GM19035 (cell line): ENCODE measurements around the gene GOLPH3L.
"Not testable (repeated sequence)": the region's sequence is repeated elsewhere in the genome, so short reads cannot be mapped to it uniquely, and the experiment has no call there.

Source experiments
- ATAC-seq: cut with Tn5 transposase; IDR thresholded peaks from one replicate; pipeline ENCODE4 v1.9.1; 2021; ENCODE audit not compliant: unreplicated experiment

GOLPH3L gene

DNA sequence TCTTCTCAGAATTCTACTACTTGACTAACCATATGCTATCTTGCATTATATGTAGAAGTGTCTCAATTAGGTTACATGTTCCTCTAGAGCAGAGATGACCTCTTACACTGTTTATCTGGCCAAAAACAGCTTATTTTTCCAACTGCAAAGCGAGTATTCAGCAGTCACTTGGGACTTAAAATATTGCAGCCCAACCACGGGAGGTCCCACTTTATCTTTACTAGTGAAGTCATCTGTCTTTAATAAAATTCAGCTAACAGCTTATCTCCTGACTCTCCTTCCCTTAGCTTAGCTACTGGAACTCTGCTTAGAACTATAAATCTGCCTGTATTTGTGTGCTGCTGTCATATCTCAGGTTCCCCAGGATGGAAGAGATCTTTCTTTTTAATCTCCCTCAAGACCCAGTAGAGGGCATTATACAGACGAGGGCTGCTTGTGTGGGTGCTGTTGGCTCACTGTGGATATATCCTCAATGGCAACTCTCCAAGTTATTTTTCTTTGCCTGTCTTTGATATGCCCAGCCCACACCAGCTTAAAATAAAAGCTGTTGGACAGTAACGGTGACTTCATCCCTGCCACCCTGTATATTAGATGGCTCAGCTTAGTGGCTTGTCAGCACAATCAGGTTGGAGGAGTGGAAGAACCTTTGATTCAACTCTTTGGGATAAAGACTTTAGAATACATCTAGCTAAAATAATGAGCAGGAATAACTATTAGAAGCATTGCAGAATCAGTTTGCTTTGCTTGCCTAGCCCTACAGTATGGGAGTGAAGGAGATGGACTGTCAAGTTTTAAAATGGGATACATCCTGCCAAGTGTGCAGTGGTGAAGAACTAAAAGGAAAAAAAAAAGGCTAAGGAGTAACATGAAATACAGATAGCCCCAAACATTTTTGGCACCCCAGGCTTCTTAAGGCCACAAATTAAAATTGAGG lies 77.1 kb downstream of the GOLPH3L start:
- no peak for ATAC-seq

DNA sequence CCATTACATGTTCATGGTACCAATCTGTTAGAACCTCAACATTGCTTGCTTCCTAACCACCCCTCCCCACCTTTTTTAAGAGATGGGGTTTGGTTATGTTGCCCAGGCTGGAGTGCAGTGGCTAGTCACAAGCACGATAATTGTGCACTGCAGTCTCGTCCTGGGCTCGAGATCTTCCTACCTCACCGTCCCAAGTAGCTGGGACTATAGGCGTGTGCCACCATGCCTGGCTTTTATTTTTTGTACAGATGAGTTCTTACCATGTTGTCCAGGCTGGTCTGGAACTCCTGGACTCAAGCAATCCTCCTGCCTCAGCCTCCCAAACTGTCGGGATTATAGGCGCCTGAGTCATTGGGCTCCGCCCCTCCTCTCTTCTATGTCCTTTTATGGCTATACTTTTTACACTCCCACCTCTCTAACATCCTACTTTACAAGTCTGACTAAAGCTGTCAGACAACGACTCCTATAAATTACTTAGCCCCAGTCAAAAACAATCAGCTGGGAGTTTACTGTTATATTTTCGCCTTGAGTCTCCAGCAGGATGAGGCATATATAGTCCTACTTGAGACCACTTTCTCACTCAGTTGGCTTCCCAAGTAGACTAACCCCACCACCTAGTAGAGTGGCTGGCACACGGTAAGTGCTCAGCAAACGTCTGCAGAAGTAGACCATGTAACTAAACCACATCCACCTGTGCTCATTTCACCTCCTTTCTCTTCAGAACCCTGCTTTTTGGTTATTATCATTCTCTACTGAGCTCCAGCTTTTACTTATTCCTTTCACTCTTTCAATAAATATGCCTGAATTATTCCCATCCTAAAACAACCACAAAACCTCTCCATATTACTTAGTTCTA lies 81.4 kb downstream of the GOLPH3L start:
- ATAC-seq = no peak

DNA sequence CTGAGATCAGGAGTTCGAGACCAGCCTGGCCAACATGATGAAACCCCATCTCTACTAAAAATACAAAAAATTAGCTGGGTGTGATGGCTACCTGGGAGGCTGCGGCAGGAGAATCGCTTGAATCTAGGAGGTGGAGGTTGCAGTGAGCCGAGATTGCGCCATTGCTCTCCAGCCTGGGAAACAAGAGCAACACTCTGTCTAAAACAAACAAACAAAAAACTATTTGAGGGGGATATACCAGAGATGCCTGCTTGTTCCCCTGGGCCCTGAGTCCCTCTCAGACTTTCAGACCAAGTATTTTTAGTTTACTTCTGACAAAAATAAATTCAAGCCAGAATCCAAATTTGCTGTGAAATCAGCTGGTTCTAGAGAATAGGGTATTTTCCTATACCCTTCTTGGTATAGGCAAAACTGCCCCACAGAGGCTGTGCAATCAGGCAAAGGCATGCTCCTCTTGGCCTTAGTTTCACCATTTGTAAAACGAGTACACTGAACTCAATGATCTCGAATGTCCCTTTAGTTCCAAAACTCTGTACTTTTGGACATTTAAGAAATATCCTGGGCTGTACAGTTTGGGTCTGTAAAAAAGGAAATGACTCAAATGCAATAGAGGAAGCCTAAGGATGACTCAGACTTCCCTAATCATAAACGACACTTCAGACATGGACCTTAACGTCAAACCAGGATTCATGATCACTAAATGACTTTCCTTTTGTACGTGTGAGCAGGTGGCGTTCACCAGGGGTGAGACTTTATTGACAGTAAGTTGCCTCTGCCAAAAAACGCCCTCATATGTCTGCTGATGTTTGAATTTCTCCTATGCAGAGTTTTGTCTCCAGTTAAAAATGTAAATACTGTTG lies 83.7 kb downstream of the GOLPH3L start:
- ATAC-seq = no peak

DNA sequence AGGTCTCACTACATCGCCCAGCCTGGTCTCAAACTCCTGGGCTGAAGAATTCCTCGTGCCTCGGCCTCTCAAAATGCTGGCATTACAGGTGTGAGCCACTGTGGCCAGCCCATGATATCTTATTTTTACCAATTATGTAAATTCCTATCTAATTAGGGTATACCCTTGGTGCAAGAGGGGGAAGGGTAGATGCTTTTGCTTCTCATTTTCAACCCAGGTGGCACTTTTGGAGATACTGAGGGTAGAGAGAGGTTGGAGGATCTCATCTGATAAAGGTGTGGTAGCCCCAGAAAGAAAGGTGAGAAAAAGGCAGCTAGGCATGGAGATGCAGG lies 85.0 kb downstream of the GOLPH3L start:
- ATAC-seq = no peak

DNA sequence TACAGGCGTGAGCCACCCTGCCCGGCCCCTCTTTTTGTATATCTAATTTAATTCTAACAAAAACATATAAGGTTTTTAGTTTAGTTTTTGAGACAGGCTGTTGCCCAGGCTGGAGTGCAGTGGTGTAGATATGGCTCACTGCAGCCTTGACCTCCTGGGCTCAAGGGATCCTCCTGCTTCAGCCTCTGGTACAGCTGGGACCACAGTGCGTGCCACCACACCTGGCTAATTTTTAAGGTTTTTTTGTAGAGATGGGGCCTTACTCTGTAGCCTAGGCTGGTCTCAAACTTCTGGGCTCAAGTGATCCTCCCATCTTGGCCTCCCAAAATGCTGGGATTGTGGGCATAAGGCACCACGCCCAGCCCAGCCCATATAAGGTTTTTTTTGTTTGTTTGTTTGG lies 86.4 kb downstream of the GOLPH3L start:
- no peak for ATAC-seq

DNA sequence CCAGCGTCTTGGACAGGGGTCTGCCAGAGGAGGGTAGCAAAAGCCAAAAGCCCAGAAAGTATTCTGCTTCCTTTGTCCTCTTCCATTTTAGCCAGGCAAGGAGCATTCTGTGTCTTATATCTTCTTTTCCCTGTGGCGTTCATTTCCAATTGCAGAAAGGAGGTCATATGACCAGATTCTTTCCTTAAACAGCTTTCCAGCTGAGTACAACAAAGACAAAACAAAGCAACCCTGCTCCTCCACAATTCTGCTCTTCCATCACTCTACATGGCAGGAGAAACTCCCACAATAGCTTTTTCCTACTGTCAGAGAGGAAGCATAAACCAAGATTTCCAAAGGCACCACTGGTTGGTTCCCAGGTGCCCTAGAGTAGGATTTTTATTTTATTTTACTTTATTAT lies 87.2 kb downstream of the GOLPH3L start:
- no peak for ATAC-seq

DNA sequence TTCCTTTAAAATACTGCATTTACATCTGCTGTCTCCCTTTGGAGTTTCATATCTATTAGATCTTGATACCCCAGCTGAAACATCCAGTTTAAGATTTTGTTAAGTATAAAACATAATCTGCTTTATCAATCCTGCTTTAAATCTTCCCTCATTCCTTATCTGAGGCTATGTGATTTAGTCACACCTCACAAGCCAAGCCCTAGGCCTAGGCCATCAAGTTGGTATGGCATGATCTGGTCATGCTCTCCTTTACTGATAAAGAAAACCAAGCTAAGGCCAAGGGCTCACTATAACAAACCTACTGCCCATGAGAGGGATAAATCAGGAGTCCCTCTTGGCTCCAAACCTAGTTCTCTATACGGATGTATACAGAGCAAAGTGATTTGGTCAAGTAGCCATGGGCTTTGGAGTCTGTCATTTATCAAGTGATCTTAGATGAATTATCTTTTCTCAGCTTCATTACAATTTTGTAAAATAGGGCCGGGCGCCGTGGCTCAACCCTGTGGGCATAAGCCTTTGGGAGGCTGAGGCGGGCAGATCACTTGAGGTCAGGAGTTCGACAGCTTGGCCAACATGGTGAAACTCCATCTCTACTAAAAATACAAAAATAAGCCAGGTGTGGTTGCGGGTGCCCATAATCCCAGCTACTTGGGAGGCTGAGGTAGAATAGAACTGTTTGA lies 90.4 kb downstream of the GOLPH3L start:
- no peak for ATAC-seq

DNA sequence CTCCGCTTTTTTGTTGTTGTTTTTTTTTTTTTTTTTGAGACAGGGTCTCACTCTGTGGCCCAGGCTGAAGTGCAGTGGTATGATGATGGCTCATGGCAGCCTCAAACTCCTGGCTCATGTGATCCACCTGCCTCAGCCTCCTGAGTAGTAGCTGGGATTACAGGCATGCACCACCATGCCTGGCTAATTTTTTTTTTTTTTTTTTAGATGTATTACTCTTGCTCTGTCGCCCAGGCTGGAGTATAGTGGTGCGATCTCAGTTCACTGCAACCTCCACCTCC lies 91.6 kb downstream of the GOLPH3L start:
- not testable (repeated sequence) for ATAC-seq

DNA sequence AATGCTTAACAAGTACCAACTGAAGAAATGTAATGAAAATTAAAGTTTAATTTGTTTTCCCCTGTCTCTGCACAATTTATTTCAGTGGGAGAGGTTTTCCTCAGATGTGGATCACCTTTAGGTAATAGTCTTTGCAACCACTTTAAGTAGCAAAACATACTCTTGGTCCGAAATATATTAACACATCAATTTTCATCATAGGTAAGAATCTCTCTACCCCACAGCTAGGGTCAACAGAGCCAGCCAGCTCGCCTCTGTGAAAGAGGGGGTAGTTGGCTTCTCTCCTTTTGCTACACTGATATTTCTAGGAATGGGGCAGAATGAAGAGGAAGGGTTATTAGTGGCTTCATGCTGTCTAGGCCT lies 92.7 kb downstream of the GOLPH3L start:
- no peak for ATAC-seq

DNA sequence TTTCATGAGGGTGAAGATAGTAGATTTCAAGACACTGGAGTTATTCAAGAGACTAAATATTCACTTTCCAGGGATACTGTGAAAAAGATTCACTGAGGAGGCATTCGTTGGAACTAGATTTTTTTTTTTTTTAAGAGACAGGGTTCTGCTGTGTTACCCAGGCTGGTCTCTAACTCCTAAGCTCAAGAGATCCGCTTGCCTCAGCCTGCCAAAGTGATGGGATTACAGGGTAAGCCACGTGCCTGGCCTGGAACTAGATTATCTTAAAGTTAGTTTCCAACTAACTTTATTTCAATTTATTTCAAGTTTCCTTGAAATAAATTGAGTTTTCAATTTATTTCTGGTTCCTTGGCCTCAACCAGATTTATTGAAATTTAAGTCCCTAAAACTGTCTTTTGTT lies 93.2 kb downstream of the GOLPH3L start:
- no peak for ATAC-seq

DNA sequence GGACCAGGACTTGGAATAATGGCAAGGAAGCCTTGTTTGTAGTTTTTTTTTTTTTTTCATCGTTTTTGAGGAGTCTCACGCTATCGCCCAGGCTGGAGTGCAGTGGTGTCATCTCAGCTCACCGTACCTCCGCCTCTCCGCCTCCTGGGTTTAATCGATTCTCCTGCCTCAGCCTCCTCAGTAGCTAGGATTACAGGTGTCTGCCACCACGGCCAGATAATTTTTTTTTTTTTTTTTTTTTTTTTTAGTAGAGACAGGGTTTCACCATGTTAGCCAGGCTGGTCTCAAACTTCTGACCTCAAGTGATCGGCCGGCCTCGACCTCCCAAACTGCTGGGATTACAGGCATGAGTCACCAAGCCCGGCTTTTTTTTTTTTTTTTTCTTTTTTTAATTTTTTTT lies 94.6 kb downstream of the GOLPH3L start:
- ATAC-seq = not testable (repeated sequence)

DNA sequence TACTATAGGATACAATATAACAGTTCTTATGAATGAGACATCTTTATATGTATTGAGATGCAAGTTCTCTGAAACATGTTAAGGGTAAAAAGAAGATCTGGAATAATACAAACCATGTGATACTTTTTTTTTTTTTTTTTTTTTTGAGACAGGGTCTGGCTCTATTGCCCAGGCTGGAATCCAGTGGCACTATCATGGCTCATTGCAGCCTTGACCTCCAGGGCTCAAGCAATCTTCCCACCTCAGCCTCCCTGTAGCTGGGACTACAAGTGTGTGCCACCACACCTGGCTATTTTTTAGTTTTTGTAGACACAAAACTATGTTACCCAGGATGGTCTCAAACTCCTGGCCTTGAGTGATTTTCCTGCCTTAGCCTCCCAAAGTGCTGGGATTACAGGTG lies 95.4 kb downstream of the GOLPH3L start:
- ATAC-seq = no peak

DNA sequence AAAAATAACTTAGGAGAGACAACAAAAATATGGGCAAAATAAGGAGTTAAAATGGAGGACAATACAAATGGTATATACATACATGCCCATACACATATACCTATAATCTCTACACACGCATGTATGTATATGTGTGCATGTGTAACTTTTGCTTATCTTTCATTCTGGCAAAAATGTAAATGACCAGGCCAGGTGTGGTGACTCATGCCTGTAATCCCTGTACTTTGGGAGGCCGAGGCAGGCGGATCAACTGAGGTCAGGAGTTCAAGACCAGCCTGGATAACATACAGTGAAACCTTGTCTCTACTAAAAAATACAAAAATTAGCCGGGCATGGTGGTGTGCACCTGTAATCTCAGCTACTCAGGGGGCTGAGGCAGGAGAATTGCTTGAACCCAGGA lies 98.6 kb downstream of the GOLPH3L start:
- not testable (repeated sequence) for ATAC-seq

DNA sequence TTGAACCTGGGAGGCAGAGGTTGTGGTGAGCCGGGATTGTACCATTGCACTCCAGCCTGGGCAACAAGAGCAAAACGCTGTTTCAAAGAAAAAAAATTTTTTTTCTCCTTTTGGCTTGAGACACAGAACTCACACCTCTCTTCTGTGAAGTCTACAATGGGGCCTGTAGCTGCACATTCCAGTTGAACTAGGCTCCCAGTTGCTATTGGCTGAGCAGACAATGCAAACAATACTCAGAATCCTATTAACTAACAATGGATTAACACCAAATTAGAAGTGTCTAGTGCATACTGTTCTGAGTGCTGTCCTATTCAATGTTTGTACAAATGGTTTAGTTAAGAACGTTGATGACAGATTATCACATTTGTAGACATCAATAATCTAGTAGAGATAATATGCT lies 100.0 kb downstream of the GOLPH3L start:
- no peak for ATAC-seq
